Prostate gland (tissue), 2 donors: ENCODE data around the gene IL16. TPM values are rescaled to one million over a fixed set of nuclear protein-coding genes. Genes with fewer than 3 reads are reported as not detected.
"Not testable (repeated sequence)": the region's sequence is repeated elsewhere in the genome, so short reads cannot be mapped to it uniquely, and the experiment has no call there.

ENCODE experiments used
- DNase-seq: peaks from one replicate; pipeline ENCODE4 v3.0.0-alpha.2; 2019; ENCODE audit warnings: low spot score
- H3K27ac ChIP-seq, 2 donors: fragments of 200-600 bp; sonication (generic); 2 replicates each; pipeline ENCODE4 v1.5.1; 2017 to 2019
- H3K27me3 ChIP-seq: fragments of 200-600 bp; sonication (generic); replicated peaks from 2 replicates; pipeline ENCODE4 v1.5.1; 2019; ENCODE audit not compliant: insufficient read depth
- H3K36me3 ChIP-seq, 2 donors: fragments of 200-600 bp; sonication (generic); 1 replicate in 1 of 2; 2 replicates in 1 of 2; pipeline versions ENCODE4 v1.5.1 to v1.8.1; 2017 to 2019
- H3K4me1 ChIP-seq: fragments of 200-600 bp; sonication (generic); replicated peaks from 2 replicates; pipeline ENCODE4 v1.5.1; 2019
- H3K4me3 ChIP-seq, 2 donors: fragments of 200-600 bp; sonication (generic); 2 replicates each; pipeline ENCODE4 v1.5.1; 2017 to 2019
- H3K9me3 ChIP-seq: fragments of 200-600 bp; sonication (generic); 2 replicates; pipeline ENCODE4 v1.5.1; 2017
- CTCF ChIP-seq, 4 experiments: fragments of 200-600 bp in 2 of 4; fragments of 450-650 bp in 2 of 4; sonication (generic) in 2 of 4; IDR thresholded peaks; 1 replicate in 3 of 4; 2 replicates in 1 of 4; pipeline ENCODE4 v1.5.1; 2016 to 2019; ENCODE audit warnings: antibody characterized with exemption in 4 of 4, mild to moderate bottlenecking in 2 of 4, moderate library complexity in 2 of 4
- POLR2A ChIP-seq: fragments of 450-650 bp; IDR thresholded peaks from one replicate; pipeline ENCODE4 v1.6.1; 2016; ENCODE audit warnings: antibody characterized with exemption, mild to moderate bottlenecking
- POLR2AphosphoS5 ChIP-seq: sonication (generic); formaldehyde crosslinking; IDR thresholded peaks from one replicate; pipeline ENCODE4 v1.6.1; 2017; ENCODE audit warnings: antibody characterized with exemption
- WGBS: methylation state at CpG from one replicate; pipeline ENCODE4 v1.1.5; 2018; 5-methylcytosine and 5-hydroxymethylcytosine counted together
- intact Hi-C: fragments of 100-400 bp; cut with DNase I; formaldehyde crosslinking; loops from one replicate; pipeline ENCODE4 v1.14.2; 2022
- total RNA-seq, 2 donors: library from RNA; depleted of rRNA; stranded (reverse); fragments of >200 nt; gene quantifications; one replicate each; pipeline ENCODE4 v1.1.0, GENCODE V29; 2016

The IL16 gene
- total RNA-seq, 2 donors from 2014 or later, result 2.7 to 9.9 TPM

- H3K27ac ChIP-seq, result no peak overlapping the region
- intact Hi-C loops, result no loop called here
- H3K4me1 ChIP-seq, result no peaks in the 10 kb centered on the region
- H3K36me3 ChIP-seq, result no peaks in the 10 kb centered on the region
- no peaks in the 10 kb centered on the region for H3K27me3 ChIP-seq
- no peak overlapping the region for H3K4me3 ChIP-seq
- 88% methylated on average over 3 of the region's 3 CpGs for WGBS
- TF ChIP-seq POLR2AphosphoS5 (no peak), POLR2A (no peak), CTCF (IDR thresholded peaks at IDR 0.05) (no peak)
- no peak for DNase-seq
- no peaks in the 10 kb centered on the region for H3K9me3 ChIP-seq
Observed at GRCh38 chr15:81156324-81156723, 40.4 kb upstream of the IL16 start.

GRCh38 chr15:81157195-81157938 lies 39.3 kb upstream of the IL16 start:
- H3K4me3 ChIP-seq, result no peak overlapping the region
- no peaks in the 10 kb centered on the region for H3K4me1 ChIP-seq
- no peaks in the 10 kb centered on the region for H3K36me3 ChIP-seq
- intact Hi-C loops, result no loop called here
- TF ChIP-seq POLR2AphosphoS5 (no peak), CTCF (IDR thresholded peaks at IDR 0.05) (no peak), POLR2A (no peak)
- WGBS, result 46% methylated on average over 5 of the region's 5 CpGs
- no peaks in the 10 kb centered on the region for H3K27me3 ChIP-seq
- no peak for DNase-seq
- H3K27ac ChIP-seq, result no peak overlapping the region
- no peaks in the 10 kb centered on the region for H3K9me3 ChIP-seq

- TF ChIP-seq POLR2A (no peak), CTCF (IDR thresholded peaks at IDR 0.05) (no peak), POLR2AphosphoS5 (no peak)
- DNase-seq, result no peak
- WGBS, result 94% methylated on average over 2 of the region's 2 CpGs
- Histone ChIP-seq H3K9me3 (no peaks in the 10 kb centered on the region), H3K36me3 (no peaks in the 10 kb centered on the region), H3K4me1 (no peaks in the 10 kb centered on the region), H3K27ac (no peak overlapping the region), H3K4me3 (no peak overlapping the region), H3K27me3 (no peaks in the 10 kb centered on the region)
- intact Hi-C loops, result no loop called here
Observed at GRCh38 chr15:81157939-81158223, 38.8 kb upstream of the IL16 start.

- H3K27ac ChIP-seq, H3K4me1 ChIP-seq, H3K36me3 ChIP-seq, H3K9me3 ChIP-seq, intact Hi-C loops, DNase-seq, H3K27me3 ChIP-seq, H3K4me3 ChIP-seq: not testable (repeated sequence)
- 97% methylated on average over 17 of the region's 37 CpGs for WGBS
Observed at GRCh38 chr15:81158561-81158960, 38.1 kb upstream of the IL16 start.

GRCh38 chr15:81160312-81161159 lies 36.1 kb upstream of the IL16 start:
- H3K36me3 ChIP-seq, result no peaks in the 10 kb centered on the region

More at GRCh38 chr15:81160312-81161159, 36.1 kb upstream of the IL16 start:
- no peak overlapping the region for H3K27ac ChIP-seq
- intact Hi-C loops, result no loop called here
- no peaks in the 10 kb centered on the region for H3K27me3 ChIP-seq
- H3K9me3 ChIP-seq, result no peaks in the 10 kb centered on the region
- no peak for DNase-seq
- WGBS, result 50% methylated on average over 11 of the region's 11 CpGs
- no peaks in the 10 kb centered on the region for H3K4me1 ChIP-seq
- H3K4me3 ChIP-seq, result no peak overlapping the region
- TF ChIP-seq CTCF (IDR thresholded peaks at IDR 0.05), result no peak
- TF ChIP-seq POLR2AphosphoS5, result no peak
- TF ChIP-seq POLR2A, result no peak
